ENCODE results near the gene MYCBPAP.
A peak's percentile ranks its signal among the peaks of the same experiment; 100 is the strongest.

The MYCBPAP gene

DNA sequence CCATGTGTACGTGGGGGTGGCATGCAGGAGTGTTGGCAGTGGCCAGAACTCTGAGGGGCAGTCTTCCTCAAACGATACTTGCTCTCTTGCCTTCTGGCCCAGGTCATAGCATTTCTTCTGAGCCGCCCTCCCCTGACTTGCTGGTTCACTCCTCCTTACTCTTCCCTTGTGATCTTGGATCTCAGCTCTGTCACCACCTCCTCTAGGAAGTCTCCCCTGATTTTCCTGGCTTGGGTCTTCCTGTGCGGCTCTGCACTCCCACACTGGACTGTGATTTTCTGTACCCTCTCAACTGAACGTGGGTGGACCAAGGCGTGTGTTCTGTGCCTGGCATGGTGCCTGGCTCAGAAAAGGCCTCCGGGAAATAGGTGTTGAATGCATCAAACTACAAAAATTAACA is 27.2 kb downstream of the MYCBPAP start:
- DNase-seq (ENCODE audit: low read depth), result no peak
- Histone ChIP-seq H3K9ac (ENCODE audit: low read length) (no peak overlapping the region), H3K4me3 (ENCODE audit: low read length) (no peak overlapping the region), H3K36me3 (ENCODE audit: control insufficient read depth, insufficient read depth, low read length, severe bottlenecking) (no peaks in the 10 kb centered on the region), H3K4me1 (ENCODE audit: control insufficient read depth, insufficient read depth, low read length) (peaks cover 28% of the 10 kb centered on the region), H3K9me3 (ENCODE audit: control insufficient read depth, low read length) (no peaks in the 10 kb centered on the region), H3K27me3 (replicated peaks; ENCODE audit: control insufficient read depth, insufficient read depth, low read length) (peaks cover 25% of the 10 kb centered on the region)

DNA sequence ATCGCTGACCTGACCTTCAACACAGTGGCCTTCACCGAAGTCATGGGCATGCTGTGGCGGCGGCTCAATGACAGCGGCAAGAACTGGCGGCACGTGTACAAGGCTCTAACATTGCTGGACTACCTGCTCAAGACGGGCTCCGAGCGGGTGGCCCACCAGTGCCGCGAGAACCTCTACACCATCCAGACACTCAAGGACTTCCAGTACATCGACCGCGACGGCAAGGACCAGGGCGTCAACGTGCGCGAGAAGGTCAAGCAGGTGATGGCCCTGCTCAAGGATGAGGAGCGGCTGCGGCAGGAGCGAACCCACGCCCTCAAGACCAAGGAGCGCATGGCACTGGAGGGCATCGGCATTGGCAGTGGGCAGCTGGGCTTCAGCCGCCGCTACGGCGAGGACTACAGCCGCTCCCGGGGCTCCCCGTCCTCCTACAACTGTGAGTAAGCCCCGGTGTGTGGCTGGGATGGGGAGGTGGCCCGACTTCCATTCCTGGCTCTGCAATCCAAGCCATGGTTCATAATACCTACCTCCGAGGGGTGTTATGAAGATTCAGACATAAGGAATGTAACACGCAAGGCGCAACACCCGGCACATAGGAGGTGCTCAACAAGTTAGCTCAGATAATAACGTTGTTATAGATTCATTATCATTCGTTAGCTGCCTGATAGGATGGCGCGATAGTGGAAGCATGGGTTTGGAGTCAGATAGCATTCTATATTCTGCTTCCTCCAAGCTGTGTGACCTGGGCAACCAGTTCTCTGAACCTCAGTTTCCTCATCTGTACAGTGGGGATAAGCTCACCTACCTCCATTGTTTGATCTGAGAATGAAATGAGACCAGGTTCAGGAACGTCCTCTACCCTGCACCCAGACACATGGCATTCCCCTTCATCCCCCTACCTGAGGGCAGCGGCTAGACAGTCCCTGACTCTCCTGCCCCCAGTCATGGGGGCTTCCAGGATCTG is 28.7 kb downstream of the MYCBPAP start:
- H3K9me3 ChIP-seq (ENCODE audit: control insufficient read depth, low read length), result no peaks in the 10 kb centered on the region
- peaks cover 28% of the 10 kb centered on the region for H3K4me1 ChIP-seq (ENCODE audit: control insufficient read depth, insufficient read depth, low read length)
- H3K27me3 ChIP-seq (replicated peaks; ENCODE audit: control insufficient read depth, insufficient read depth, low read length), result peaks cover 19% of the 10 kb centered on the region
- H3K9ac ChIP-seq (ENCODE audit: low read length), result no peak overlapping the region
- no peaks in the 10 kb centered on the region for H3K36me3 ChIP-seq (ENCODE audit: control insufficient read depth, insufficient read depth, low read length, severe bottlenecking)
- H3K4me3 ChIP-seq (ENCODE audit: low read length), result no peak overlapping the region
- no peak for DNase-seq (ENCODE audit: low read depth)

DNA sequence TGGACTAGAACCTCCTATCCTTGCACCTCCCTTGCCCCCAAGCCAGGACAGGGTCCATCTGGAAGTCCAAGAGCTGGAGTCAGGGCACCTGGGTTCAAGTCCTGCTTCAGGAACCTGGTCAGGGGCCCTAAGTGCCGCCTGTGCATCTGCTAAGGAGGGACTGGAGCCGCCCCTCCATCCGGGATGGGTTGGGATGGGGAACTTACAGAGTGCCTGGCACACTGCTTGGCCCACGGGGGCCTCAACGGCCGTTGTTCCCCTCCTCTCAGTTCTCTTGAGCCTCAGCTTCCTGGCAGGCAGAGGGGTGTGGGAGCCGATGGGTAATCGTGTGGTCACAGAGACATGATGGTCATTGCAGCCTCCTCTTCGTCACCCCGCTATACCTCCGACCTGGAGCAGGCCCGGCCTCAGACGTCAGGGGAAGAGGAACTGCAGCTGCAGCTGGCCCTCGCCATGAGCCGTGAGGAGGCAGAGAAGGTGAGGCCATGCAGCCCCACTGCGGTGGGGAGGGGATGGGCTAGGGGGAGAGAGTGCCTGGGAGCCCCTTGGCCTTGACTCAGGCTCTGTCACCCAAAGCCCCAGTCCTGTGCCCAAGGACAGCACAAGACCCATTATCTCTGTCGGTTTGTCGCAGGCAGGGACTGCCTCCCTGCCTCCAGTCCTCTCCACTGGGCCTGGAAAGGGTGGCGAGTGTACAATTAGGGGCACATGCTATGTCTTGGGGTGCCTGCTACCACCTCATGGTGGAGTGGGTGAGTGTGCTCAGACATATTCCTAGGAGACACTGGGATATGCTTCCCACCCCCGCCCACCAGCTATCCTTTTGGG is 29.7 kb downstream of the MYCBPAP start:
- H3K4me3 ChIP-seq (ENCODE audit: low read length), result no peak overlapping the region
- no peaks in the 10 kb centered on the region for H3K9me3 ChIP-seq (ENCODE audit: control insufficient read depth, low read length)
- peaks cover 9% of the 10 kb centered on the region for H3K27me3 ChIP-seq (replicated peaks; ENCODE audit: control insufficient read depth, insufficient read depth, low read length)
- no peaks in the 10 kb centered on the region for H3K36me3 ChIP-seq (ENCODE audit: control insufficient read depth, insufficient read depth, low read length, severe bottlenecking)
- peaks cover 33% of the 10 kb centered on the region for H3K4me1 ChIP-seq (ENCODE audit: control insufficient read depth, insufficient read depth, low read length)
- H3K9ac ChIP-seq (ENCODE audit: low read length), result peak overlapping the region; percentile 4
- DNase-seq (ENCODE audit: low read depth), result no peak

DNA sequence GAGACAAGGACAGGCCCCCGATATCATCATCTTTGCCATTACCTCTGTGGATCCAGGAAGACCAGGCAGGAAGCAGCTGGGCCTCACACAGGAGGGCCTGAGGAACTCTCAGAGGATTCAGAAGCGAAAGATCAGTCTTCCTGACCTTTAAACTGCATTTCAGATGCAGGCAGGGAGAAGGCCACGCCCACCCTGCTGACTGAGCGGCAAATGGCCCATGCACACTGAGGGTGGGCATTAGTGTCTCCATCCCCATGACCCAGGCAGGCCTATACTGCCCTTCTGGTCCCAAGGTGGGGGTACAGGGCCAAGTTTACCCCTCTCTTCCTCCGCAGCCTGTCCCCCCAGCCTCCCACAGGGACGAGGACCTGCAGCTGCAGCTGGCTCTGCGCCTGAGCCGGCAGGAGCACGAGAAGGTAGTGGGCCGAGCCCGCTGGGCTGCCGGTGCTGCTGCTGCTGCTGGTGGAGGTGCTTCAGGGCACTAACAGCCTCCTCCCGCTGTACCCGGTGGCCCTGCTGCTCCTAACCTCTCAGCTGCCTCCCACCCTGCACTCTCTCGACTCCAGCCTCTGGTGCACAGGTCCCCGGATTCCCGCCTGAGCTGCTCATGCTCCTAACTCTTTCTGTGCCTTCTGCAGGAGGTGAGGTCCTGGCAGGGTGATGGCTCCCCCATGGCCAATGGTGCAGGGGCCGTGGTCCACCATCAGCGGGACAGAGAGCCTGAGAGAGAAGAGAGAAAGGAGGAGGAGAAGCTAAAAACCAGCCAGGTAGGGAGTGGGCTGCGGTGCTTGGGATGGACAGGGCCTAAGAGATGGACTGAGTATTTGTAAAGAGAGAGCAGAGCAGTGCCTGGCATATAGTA is 30.5 kb downstream of the MYCBPAP start:
- H3K9ac ChIP-seq (ENCODE audit: low read length), result peak overlapping the region; percentile 4
- DNase-seq (ENCODE audit: low read depth), result no peak
- no peaks in the 10 kb centered on the region for H3K36me3 ChIP-seq (ENCODE audit: control insufficient read depth, insufficient read depth, low read length, severe bottlenecking)
- H3K9me3 ChIP-seq (ENCODE audit: control insufficient read depth, low read length), result no peaks in the 10 kb centered on the region
- peaks cover 4% of the 10 kb centered on the region for H3K27me3 ChIP-seq (replicated peaks; ENCODE audit: control insufficient read depth, insufficient read depth, low read length)
- H3K4me1 ChIP-seq (ENCODE audit: control insufficient read depth, insufficient read depth, low read length), result peaks cover 30% of the 10 kb centered on the region
- H3K4me3 ChIP-seq (ENCODE audit: low read length), result no peak overlapping the region

DNA sequence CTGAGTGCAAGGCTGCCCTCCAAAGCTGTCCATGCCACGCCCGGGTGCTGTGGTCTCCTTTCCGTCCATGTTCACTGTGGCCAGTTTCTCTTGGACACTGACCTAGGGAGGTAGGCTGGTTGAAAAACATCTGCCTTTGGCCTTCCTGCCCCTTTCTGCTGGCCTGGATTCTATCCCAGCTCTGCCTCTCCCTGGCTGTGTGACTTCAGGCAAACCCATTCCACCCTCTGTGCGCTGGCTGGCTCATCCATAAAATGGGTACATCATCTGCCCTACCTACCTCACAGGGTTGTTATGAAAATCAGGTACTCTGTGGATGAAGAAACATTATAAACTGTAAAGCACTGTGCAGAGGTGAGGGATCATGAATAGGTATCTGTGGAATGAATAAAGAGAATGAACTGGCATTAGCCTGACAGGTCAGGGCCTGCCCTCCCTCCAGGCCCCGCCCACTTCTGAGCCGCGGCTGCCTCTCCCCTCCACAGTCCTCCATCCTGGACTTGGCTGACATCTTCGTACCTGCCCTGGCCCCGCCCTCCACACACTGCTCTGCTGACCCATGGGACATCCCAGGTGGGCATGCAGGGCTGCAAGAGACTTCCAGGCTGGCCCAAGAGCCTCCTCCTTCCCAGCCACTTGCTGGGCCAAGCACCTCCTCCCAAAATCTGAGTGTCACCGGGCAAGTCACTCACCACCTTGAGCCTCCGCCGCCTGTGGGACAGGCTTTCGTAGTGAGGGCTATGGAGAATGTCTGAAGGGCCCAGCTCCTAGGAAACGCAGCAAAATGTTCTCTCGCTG is 31.7 kb downstream of the MYCBPAP start:
- no peak overlapping the region for H3K9ac ChIP-seq (ENCODE audit: low read length)
- H3K9me3 ChIP-seq (ENCODE audit: control insufficient read depth, low read length), result no peaks in the 10 kb centered on the region
- peaks cover 29% of the 10 kb centered on the region for H3K4me1 ChIP-seq (ENCODE audit: control insufficient read depth, insufficient read depth, low read length)
- no peak overlapping the region for H3K4me3 ChIP-seq (ENCODE audit: low read length)
- no peak for DNase-seq (ENCODE audit: low read depth)
- no peaks in the 10 kb centered on the region for H3K36me3 ChIP-seq (ENCODE audit: control insufficient read depth, insufficient read depth, low read length, severe bottlenecking)
- H3K27me3 ChIP-seq (replicated peaks; ENCODE audit: control insufficient read depth, insufficient read depth, low read length), result no peaks in the 10 kb centered on the region

DNA sequence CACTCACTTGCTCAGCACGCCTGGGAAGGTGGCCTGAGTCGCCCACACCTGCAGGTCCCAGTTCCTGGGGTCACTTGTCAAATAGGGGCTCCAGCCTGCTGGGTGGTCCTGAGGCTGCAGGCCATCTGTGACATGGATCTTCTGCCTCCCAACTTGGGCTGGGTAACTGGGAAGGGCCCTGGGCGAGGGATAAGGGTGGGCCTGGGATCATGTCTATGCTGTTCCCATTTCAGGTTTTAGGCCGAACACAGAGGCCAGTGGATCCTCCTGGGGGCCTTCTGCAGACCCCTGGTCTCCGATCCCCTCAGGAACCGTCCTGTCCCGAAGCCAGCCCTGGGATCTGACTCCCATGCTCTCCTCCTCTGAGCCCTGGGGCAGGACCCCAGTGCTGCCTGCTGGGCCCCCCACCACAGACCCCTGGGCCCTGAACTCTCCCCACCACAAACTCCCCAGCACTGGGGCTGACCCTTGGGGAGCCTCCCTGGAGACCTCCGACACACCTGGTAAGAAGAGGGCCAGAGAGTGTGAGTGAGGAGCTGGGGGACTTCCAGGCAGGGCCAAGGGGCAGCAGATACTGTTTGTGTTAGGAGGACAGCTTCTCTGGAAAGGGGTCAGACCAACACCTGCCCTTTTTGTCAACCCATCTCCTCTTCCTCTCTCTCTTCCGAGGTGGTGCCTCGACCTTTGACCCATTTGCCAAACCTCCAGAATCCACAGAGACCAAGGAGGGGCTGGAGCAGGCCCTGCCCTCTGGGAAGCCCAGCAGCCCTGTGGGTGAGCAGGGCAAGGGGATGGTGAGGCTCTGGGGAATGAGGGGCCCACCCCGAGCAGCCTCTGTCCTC is 32.5 kb downstream of the MYCBPAP start:
- DNase-seq (ENCODE audit: low read depth), result no peak
- Histone ChIP-seq H3K36me3 (ENCODE audit: control insufficient read depth, insufficient read depth, low read length, severe bottlenecking) (no peaks in the 10 kb centered on the region), H3K4me3 (ENCODE audit: low read length) (no peak overlapping the region), H3K9me3 (ENCODE audit: control insufficient read depth, low read length) (no peaks in the 10 kb centered on the region), H3K27me3 (replicated peaks; ENCODE audit: control insufficient read depth, insufficient read depth, low read length) (no peaks in the 10 kb centered on the region), H3K4me1 (ENCODE audit: control insufficient read depth, insufficient read depth, low read length) (peaks cover 29% of the 10 kb centered on the region), H3K9ac (ENCODE audit: low read length) (peak overlapping the region; percentile 85)

DNA sequence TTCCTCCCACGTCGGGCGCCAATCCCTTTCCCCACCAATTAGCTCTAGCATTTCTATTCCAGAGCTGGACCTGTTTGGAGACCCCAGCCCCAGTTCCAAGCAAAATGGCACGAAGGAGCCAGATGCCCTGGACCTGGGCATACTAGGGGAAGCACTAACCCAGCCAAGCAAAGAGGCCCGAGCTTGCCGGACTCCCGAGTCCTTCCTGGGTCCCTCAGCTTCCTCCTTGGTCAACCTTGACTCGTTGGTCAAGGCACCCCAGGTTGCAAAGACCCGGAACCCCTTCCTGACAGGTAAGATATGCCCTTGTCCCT is 33.1 kb downstream of the MYCBPAP start:
- Histone ChIP-seq H3K9ac (ENCODE audit: low read length) (peak overlapping the region; percentile 85), H3K27me3 (replicated peaks; ENCODE audit: control insufficient read depth, insufficient read depth, low read length) (peaks cover 3% of the 10 kb centered on the region), H3K4me1 (ENCODE audit: control insufficient read depth, insufficient read depth, low read length) (peaks cover 29% of the 10 kb centered on the region), H3K36me3 (ENCODE audit: control insufficient read depth, insufficient read depth, low read length, severe bottlenecking) (no peaks in the 10 kb centered on the region), H3K9me3 (ENCODE audit: control insufficient read depth, low read length) (no peaks in the 10 kb centered on the region), H3K4me3 (ENCODE audit: low read length) (peak overlapping the region; percentile 84)
- no peak for DNase-seq (ENCODE audit: low read depth)

DNA sequence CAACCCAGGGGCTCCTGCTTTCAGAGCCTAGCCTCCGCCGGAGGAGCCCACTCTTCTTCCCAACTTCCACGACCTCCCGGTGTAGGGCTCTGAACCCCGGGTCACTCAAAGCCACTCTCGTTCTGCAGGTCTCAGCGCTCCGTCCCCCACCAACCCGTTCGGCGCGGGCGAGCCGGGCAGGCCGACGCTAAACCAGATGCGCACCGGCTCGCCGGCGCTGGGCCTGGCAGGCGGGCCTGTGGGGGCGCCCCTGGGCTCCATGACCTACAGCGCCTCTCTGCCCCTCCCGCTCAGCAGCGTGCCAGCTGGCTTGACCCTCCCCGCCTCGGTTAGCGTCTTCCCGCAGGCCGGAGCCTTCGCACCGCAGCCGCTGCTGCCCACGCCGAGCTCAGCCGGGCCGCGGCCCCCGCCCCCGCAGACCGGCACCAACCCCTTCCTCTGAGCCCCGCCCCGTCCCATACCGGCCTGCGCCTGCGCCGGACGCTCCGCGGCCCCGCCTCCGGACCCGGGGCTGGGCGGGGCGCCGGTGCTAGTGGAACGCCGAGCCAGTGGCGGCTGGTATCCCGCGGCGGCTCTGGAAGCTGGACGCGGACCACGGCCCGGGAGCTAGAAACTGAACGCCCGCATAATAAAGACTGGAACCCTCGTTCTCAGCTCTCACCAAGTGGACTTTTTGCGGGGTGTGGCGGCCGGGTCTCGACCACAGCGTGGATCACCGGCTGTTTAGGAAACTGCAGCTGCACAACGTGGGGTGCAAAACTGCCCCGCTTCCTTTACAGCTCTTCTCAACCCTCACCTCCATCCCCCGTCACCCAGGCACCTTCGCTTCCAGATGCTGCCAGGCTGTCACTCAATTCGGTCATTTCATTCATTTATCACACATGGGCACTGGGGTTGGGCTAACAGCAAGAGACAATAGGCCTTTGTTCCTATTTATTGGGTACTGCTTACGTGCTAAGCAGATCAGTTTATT is 33.8 kb downstream of the MYCBPAP start:
- Histone ChIP-seq H3K9me3 (ENCODE audit: control insufficient read depth, low read length) (no peaks in the 10 kb centered on the region), H3K36me3 (ENCODE audit: control insufficient read depth, insufficient read depth, low read length, severe bottlenecking) (no peaks in the 10 kb centered on the region), H3K9ac (ENCODE audit: low read length) (peak overlapping the region; percentile 85), H3K4me3 (ENCODE audit: low read length) (peak overlapping the region; percentile 84), H3K27me3 (replicated peaks; ENCODE audit: control insufficient read depth, insufficient read depth, low read length) (peaks cover 4% of the 10 kb centered on the region), H3K4me1 (ENCODE audit: control insufficient read depth, insufficient read depth, low read length) (peaks cover 29% of the 10 kb centered on the region)
- DNase-seq (ENCODE audit: low read depth), result peak; percentile 96
